Right cardiac atrium (tissue), 5 donors: ENCODE results near the gene FOXO3. TPM values are rescaled to one million over a fixed set of nuclear protein-coding genes. Genes with fewer than 3 reads are reported as not detected.

ENCODE experiments used
- ATAC-seq, 2 donors: fragments of 200-7000 bp; cut with Tn5 transposase; one replicate each; pipeline versions ENCODE4 v1.8.0 to v1.9.1; 2020; ENCODE audit warnings: moderate library complexity in 2 of 2, mild to moderate bottlenecking in 1 of 2
- DNase-seq, 3 donors: peaks; one replicate each; pipeline ENCODE4 v3.0.0-alpha.2; 2020
- H3K27ac ChIP-seq: one replicate; pipeline ENCODE4 v1.5.1; 2013; ENCODE audit warnings: mild to moderate bottlenecking, low read length, control low read depth, moderate library complexity
- H3K27me3 ChIP-seq: one replicate; pipeline ENCODE4 v1.6.1; 2013; ENCODE audit not compliant: control insufficient read depth, insufficient read depth
- H3K4me1 ChIP-seq: one replicate; pipeline ENCODE4 v1.6.1; 2013; ENCODE audit warnings: low read length; ENCODE audit not compliant: control insufficient read depth, insufficient read depth
- H3K4me3 ChIP-seq: one replicate; pipeline ENCODE4 v1.5.1; 2013; ENCODE audit warnings: low read length, control low read depth
- H3K9me3 ChIP-seq: one replicate; pipeline ENCODE4 v1.6.1; 2013; ENCODE audit warnings: low read length; ENCODE audit not compliant: control insufficient read depth
- WGBS: extraction: QIAGEN DNeasy Blood & Tissue Kit; methylation state at CpG from one replicate; pipeline ENCODE4 v1.1.7; 2013; 5-methylcytosine and 5-hydroxymethylcytosine counted together
- intact Hi-C, 4 donors: fragments of 100-400 bp; cut with DNase I; formaldehyde crosslinking; loops; one replicate each; pipeline versions ENCODE4 v1.11.0 to v1.14.0; 2022 to 2023
- polyA plus RNA-seq: library from polyadenylated mRNA; stranded (reverse); fragments of 200-250 nt; gene quantifications from one replicate; pipeline ENCODE4 v1.2.3, GENCODE V29; 2013
- total RNA-seq, 4 donors: library from RNA; stranded (reverse); fragmentation: NEBNext Ultra II Directional; extraction: Animal tissue kit (Norgen Biotek cat#: 25700); gene quantifications; one replicate each; pipeline ENCODE4 v1.2.1, GENCODE V29; 2021
- donor health status: healthy with polysubstance abuse.
- donor health status: DM: no; HTN: yes; CAD: no.
- donor health status: DM: no; HTN: no; CAD: no.
- donor health status: DM: no; HTN: yes; CAD: no; lungs with severe emphysema.
- donor health status: DM: yes; HTN: yes; CAD: no.

The FOXO3 gene
- total and polyA plus RNA-seq, 5 donors, result 16.4 to 50.0 (median 38.5) TPM

GRCh38 chr6:108576709-108577108, 16.0 kb downstream of the FOXO3 start:
- DNase-seq (no peak), ATAC-seq (no peak)
- WGBS, result 10% methylated on average over 1 of the region's 1 CpG
- Histone ChIP-seq H3K9me3 (no peaks in the 10 kb centered on the region), H3K4me3 (no peak overlapping the region), H3K4me1 (peaks cover 32% of the 10 kb centered on the region), H3K27me3 (no peaks in the 10 kb centered on the region), H3K27ac (no peak overlapping the region)
- intact Hi-C loops, result no loop called here

DNA sequence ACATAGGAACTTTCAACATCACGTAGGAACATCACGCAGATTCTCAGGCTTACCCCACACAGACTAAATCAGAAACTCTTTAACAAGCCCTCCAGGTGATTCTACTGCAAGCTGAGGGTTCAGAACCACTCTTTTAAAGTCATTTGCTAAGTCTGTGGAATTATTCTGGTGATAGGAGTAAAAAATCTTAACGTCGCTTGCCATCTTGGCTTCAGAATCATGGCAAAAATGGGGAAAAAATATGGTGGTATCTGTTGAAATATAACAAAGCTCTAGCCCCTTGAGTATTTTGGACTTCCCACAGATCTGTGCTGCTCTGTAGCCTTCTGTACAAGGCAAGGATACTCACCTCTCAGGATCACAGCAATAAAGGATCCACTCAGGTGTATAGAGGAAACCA, 17.4 kb downstream of the FOXO3 start:
- no peak overlapping the region for H3K4me3 ChIP-seq
- H3K9me3 ChIP-seq, result no peaks in the 10 kb centered on the region
- DNase-seq (no peak), ATAC-seq (no peak)
- no peaks in the 10 kb centered on the region for H3K27me3 ChIP-seq
- peak overlapping the region; percentile 60 for H3K27ac ChIP-seq
- intact Hi-C loops, result no loop called here
- H3K4me1 ChIP-seq, result peaks cover 39% of the 10 kb centered on the region
- WGBS, result 94% methylated on average over 4 of the region's 4 CpGs

DNA sequence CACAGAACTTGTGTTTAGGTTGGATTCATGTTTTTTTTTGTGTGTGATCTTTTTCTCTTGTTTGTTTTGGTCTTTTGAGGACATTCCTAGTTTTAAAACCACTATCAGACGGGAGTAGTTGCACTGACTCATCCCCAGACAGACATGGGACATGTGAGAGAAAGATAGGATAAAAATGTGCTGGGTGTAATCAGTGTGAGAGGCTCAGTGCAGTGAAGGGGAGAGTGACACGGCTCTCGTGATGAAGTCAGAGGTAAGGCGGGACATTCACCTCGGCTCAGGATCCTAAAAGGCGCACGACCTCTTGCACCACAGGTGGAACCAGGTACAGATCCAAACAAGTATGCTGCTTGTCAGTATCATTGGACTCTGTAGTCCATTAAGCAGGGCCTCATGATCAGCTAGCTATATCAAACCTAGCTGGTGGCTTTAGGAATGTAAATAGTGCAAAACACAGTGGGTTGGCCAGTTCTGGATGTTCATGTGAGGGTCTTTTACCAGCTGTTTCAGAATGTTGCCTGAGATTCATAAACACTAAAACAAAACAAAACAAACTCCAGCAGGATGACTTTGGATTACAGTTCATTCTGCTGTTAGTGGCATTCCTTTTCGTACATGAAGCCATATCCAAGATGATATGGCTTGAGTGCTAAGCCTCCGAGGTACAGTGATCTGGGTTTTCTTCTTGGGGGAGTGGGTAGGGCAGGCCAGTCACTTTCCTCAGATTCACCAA, 18.0 kb downstream of the FOXO3 start:
- DNase-seq, result no peak
- H3K27me3 ChIP-seq, result no peaks in the 10 kb centered on the region
- peak; percentile 79 to 82 for ATAC-seq
- 54% methylated on average over 9 of the region's 9 CpGs for WGBS
- no peak overlapping the region for H3K4me3 ChIP-seq
- intact Hi-C loops, result no loop called here
- H3K27ac ChIP-seq, result peak overlapping the region; percentile 60
- no peaks in the 10 kb centered on the region for H3K9me3 ChIP-seq
- H3K4me1 ChIP-seq, result peaks cover 42% of the 10 kb centered on the region

DNA sequence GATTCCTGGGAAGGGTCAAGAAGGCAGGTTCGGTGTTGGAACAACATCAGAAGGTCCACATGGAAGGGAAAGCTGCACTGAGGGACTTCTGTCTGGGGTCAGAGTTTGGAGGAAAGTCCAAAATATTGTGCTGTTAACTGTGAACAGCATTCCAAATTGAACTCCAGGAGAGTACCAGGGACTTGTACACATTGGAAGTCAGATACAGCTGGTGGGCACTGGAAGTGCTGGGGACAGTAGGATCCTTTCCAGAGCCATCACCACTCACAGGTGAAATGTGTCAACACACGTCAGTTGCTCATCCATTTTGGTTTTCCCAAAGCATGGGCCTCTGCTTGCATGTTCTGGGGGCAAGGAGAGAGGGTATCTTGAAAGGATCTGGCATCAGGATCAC, 18.6 kb downstream of the FOXO3 start:
- Histone ChIP-seq H3K27ac (peak overlapping the region; percentile 60), H3K27me3 (no peaks in the 10 kb centered on the region), H3K4me1 (peaks cover 46% of the 10 kb centered on the region), H3K9me3 (no peaks in the 10 kb centered on the region), H3K4me3 (no peak overlapping the region)
- intact Hi-C loops, result no loop called here
- DNase-seq (no peak), ATAC-seq (no peak)
- WGBS, result 80% methylated on average over 2 of the region's 2 CpGs

GRCh38 chr6:108580646-108581045, 19.9 kb downstream of the FOXO3 start:
- intact Hi-C loops, result no loop called here
- H3K4me1 ChIP-seq, result peaks cover 49% of the 10 kb centered on the region
- WGBS, result 54% methylated on average over 2 of the region's 2 CpGs
- no peak overlapping the region for H3K4me3 ChIP-seq
- H3K27me3 ChIP-seq, result no peaks in the 10 kb centered on the region
- no peaks in the 10 kb centered on the region for H3K9me3 ChIP-seq
- H3K27ac ChIP-seq, result peak overlapping the region; percentile 97
- DNase-seq (no peak), ATAC-seq (peak; percentile 15 to 26)

- WGBS, result 13% methylated on average over 3 of the region's 3 CpGs
- Histone ChIP-seq H3K4me3 (peak overlapping the region; percentile 4), H3K27ac (peak overlapping the region; percentile 97), H3K27me3 (no peaks in the 10 kb centered on the region), H3K9me3 (no peaks in the 10 kb centered on the region), H3K4me1 (peaks cover 53% of the 10 kb centered on the region)
- intact Hi-C loops, result no loop called here
- ATAC-seq (peak; percentile 61 to 68), DNase-seq (peak in 2 of 3 donors; percentile 60 to 65)
Observed at GRCh38 chr6:108581237-108581931, 20.7 kb downstream of the FOXO3 start.

- Histone ChIP-seq H3K9me3 (no peaks in the 10 kb centered on the region), H3K4me3 (no peak overlapping the region), H3K27me3 (no peaks in the 10 kb centered on the region), H3K27ac (peak overlapping the region; percentile 96), H3K4me1 (peaks cover 57% of the 10 kb centered on the region)
- WGBS, result 25% methylated on average over 1 of the region's 1 CpG
- DNase-seq, result no peak
- no peak for ATAC-seq
- intact Hi-C loops, result no loop called here
Observed at GRCh38 chr6:108581932-108582475, 21.3 kb downstream of the FOXO3 start.

- no peak for ATAC-seq
- intact Hi-C loops, result no loop called here
- no peak for DNase-seq
- Histone ChIP-seq H3K4me1 (peaks cover 59% of the 10 kb centered on the region), H3K4me3 (no peak overlapping the region), H3K9me3 (no peaks in the 10 kb centered on the region), H3K27ac (peak overlapping the region; percentile 77), H3K27me3 (no peaks in the 10 kb centered on the region)
- 66% methylated on average over 3 of the region's 3 CpGs for WGBS
Observed at GRCh38 chr6:108582618-108583017, 21.9 kb downstream of the FOXO3 start.

- no peaks in the 10 kb centered on the region for H3K27me3 ChIP-seq
- WGBS, result 59% methylated on average over 5 of the region's 5 CpGs
- no peaks in the 10 kb centered on the region for H3K9me3 ChIP-seq
- intact Hi-C loops, result no loop called here
- H3K4me3 ChIP-seq, result no peak overlapping the region
- no peak overlapping the region for H3K27ac ChIP-seq
- no peak for DNase-seq
- peaks cover 54% of the 10 kb centered on the region for H3K4me1 ChIP-seq
- ATAC-seq, result no peak
Observed at GRCh38 chr6:108584323-108584722, 23.6 kb downstream of the FOXO3 start.

DNA sequence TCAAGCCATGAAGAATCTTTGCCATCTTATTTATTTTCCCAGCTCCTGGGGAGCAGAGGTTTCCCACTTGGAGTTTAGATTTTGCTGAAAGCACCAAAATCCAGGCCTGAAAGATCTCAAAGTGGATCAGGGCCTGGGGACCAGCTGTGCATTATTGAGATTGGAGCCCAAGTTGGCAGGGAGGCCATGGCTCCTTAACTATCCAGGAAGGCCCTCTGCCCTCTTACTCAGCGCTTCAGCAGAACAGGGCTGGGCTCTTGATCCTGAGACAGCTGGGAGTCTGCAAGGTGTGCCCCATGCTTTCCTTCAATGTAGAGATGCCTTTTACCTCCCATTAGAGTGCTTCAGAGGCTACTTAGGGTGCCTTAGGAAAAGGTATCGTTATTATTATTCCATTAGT, 24.6 kb downstream of the FOXO3 start:
- Histone ChIP-seq H3K9me3 (no peaks in the 10 kb centered on the region), H3K27ac (peak overlapping the region; percentile 43), H3K27me3 (no peaks in the 10 kb centered on the region), H3K4me3 (no peak overlapping the region), H3K4me1 (peaks cover 48% of the 10 kb centered on the region)
- 80% methylated on average over 2 of the region's 2 CpGs for WGBS
- ATAC-seq, result no peak
- DNase-seq, result no peak
- intact Hi-C loops, result no loop called here

GRCh38 chr6:108585921-108586536, 25.3 kb downstream of the FOXO3 start:
- ATAC-seq, result no peak
- 50% methylated on average over 6 of the region's 6 CpGs for WGBS
- H3K27ac ChIP-seq, result peak overlapping the region; percentile 80
- no peaks in the 10 kb centered on the region for H3K9me3 ChIP-seq
- DNase-seq, result no peak
- H3K4me1 ChIP-seq, result peaks cover 48% of the 10 kb centered on the region
- intact Hi-C loops, result no loop called here
- H3K27me3 ChIP-seq, result no peaks in the 10 kb centered on the region
- H3K4me3 ChIP-seq, result no peak overlapping the region
